Measurements from ENCODE around the gene SLC1A7.

Gene SLC1A7

GRCh38 chr1:53078333-53079101 lies 63.9 kb downstream of the SLC1A7 start:
- H3K4me3 ChIP-seq (replicated peaks in 1 of 2; ENCODE audit: low read depth in 2 of 2, low read length in 2 of 2) = no peak overlapping the region
- no peak for DNase-seq (ENCODE audit: low read depth in 2 of 2)
- no peak for TF ChIP-seq CTCF (IDR thresholded peaks at IDR 0.05; ENCODE audit: low read depth, low read length)

- TF ChIP-seq CTCF (IDR thresholded peaks at IDR 0.05; ENCODE audit: low read depth, low read length) = no peak
- no peak overlapping the region for H3K4me3 ChIP-seq (replicated peaks in 1 of 2; ENCODE audit: low read depth in 2 of 2, low read length in 2 of 2)
- no peak for DNase-seq (ENCODE audit: low read depth in 2 of 2)
These were observed 64.9 kb downstream of the SLC1A7 start for GRCh38 chr1:53077599-53077965.

- H3K4me3 ChIP-seq (replicated peaks in 1 of 2; ENCODE audit: low read depth in 2 of 2, low read length in 2 of 2) = no peak overlapping the region
- no peak for DNase-seq (ENCODE audit: low read depth in 2 of 2)
- TF ChIP-seq CTCF (IDR thresholded peaks at IDR 0.05; ENCODE audit: low read depth, low read length) = no peak
These were observed 65.5 kb downstream of the SLC1A7 start for GRCh38 chr1:53076721-53077598.

GRCh38 chr1:53076165-53076564 lies 66.3 kb downstream of the SLC1A7 start:
- DNase-seq (ENCODE audit: low read depth in 2 of 2) = no peak
- TF ChIP-seq CTCF (IDR thresholded peaks at IDR 0.05; ENCODE audit: low read depth, low read length) = no peak
- no peak overlapping the region for H3K4me3 ChIP-seq (replicated peaks in 1 of 2; ENCODE audit: low read depth in 2 of 2, low read length in 2 of 2)

- no peak for TF ChIP-seq CTCF (IDR thresholded peaks at IDR 0.05; ENCODE audit: low read depth, low read length)
- DNase-seq (ENCODE audit: low read depth in 2 of 2) = no peak
- no peak overlapping the region for H3K4me3 ChIP-seq (replicated peaks in 1 of 2; ENCODE audit: low read depth in 2 of 2, low read length in 2 of 2)
These were observed 66.7 kb downstream of the SLC1A7 start for GRCh38 chr1:53075761-53076163.

- H3K4me3 ChIP-seq (replicated peaks in 1 of 2; ENCODE audit: low read depth in 2 of 2, low read length in 2 of 2) = no peak overlapping the region
- no peak for TF ChIP-seq CTCF (IDR thresholded peaks at IDR 0.05; ENCODE audit: low read depth, low read length)
- DNase-seq (ENCODE audit: low read depth in 2 of 2) = no peak
These were observed 67.2 kb downstream of the SLC1A7 start for GRCh38 chr1:53075206-53075605.
